Left colon (tissue), 2 donors: ENCODE data around the gene UCKL1. TPM values are rescaled to one million over a fixed set of nuclear protein-coding genes. Genes with fewer than 3 reads are reported as not detected.

Experiments
- ATAC-seq: fragments of 200-7000 bp; cut with Tn5 transposase; one replicate; pipeline ENCODE4 v1.9.1; 2020; ENCODE audit warnings: mild to moderate bottlenecking, moderate library complexity
- DNase-seq, 2 donors: peaks; one replicate each; pipeline ENCODE4 v3.0.0-alpha.2; 2020
- intact Hi-C, 2 donors: fragments of 100-400 bp; cut with DNase I in 1 of 2; cut with micrococcal nuclease in 1 of 2; formaldehyde crosslinking; loops; one replicate each; pipeline versions ENCODE4 v1.11.2 to v1.14.0; 2022; cut with DNase I, micrococcal nuclease
- total RNA-seq, 2 donors: library from RNA; stranded (reverse); fragmentation: NEBNext Ultra II Directional; extraction: Animal tissue kit (Norgen Biotek cat#: 25700); gene quantifications; one replicate each; pipeline ENCODE4 v1.2.1, GENCODE V29; 2021
- donor health status: DM: no; HTN: no; CAD: no.
- donor health status: DM: yes; HTN: yes; CAD: no.

UCKL1 gene
- total RNA-seq, 2 donors from 2014 or later: 41.7 to 44.8 TPM

GRCh38 chr20:63903796-63904561 lies 52.2 kb downstream of the UCKL1 start:
- ATAC-seq: no peak
- intact Hi-C loops: loop anchor here in 1 of 2 donors (10.0 kb wide), 1 partner anchor 71 kb away; the partner anchor contains the start of gene SAMD10
- no peak for DNase-seq

DNA sequence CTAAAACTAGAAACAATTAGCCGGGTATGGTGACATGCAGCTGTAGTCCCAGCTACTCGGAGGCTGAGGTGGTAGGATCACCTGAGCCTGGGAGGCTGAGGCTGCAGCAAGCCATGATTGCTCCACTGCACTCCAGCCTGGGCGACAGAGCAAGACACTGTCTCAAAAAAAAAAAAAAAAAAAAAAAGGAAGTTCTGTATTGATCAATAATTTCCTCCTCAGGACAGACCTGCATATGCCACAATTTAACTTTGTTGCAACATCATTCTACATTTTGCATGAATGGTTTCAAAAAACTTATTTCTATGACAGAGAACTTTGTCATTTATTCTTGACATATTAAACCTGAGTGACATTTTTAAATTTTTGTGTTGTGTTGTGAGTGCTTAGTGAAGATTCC lies 55.8 kb downstream of the UCKL1 start:
- no peak for ATAC-seq
- intact Hi-C loops: loop anchor here in 1 of 2 donors (10.0 kb wide), 1 partner anchor 74 kb away; the partner anchor contains the start of gene SAMD10

GRCh38 chr20:63898882-63899558 lies 57.2 kb downstream of the UCKL1 start:
- intact Hi-C loops: no loop called here
- ATAC-seq: no peak

More for the DNA sequence above, 55.8 kb downstream of the UCKL1 start:
- no peak for DNase-seq

GRCh38 chr20:63897978-63898561 lies 58.1 kb downstream of the UCKL1 start:
- no peak for DNase-seq
- intact Hi-C loops: no loop called here

More at GRCh38 chr20:63898882-63899558, 57.2 kb downstream of the UCKL1 start:
- DNase-seq: no peak

DNA sequence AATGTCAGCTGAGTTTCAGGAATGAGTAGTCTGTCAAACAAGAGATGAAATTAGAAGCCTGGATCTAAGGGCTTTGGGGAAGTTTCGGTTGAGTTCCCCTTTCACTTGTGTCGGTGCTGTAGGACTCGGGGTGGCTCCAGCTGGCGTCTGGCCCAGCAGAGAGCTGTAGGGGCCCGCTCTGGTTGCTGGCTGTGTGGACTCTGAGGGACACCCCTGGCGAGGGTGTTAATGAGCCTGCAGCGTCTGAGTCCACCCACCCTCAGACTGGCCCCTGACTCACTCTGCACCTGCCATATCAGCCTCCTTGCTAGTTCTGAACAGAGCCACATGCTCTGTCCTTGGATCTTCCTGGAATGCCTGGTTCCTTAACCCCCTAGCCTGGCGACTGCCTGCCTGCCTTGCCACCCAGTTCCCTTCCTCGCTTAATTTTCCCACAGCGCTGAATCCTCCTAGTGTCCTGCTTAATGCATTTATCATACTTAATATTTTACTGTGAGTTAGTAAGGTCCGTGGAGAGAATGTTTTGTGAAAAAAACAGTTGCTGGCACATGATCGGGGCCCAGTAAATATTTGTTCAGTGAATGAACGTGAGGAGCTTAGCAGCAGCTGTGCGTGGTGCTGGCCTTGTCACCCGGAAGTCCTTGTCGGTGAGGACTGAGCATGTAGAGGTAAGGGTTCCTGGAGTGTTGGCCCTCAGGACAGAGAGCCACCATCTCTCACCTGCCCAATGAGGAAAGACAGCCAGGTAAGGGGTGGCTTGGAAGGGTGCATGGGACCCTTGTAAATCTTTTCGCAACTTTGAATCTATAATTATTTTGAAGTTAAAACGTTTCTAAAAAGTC lies 59.7 kb downstream of the UCKL1 start:
- ATAC-seq: peak; percentile 63
- intact Hi-C loops: no loop called here
- peak; percentile 68 to 69 for DNase-seq

More at GRCh38 chr20:63897978-63898561, 58.1 kb downstream of the UCKL1 start:
- no peak for ATAC-seq

- ATAC-seq (no peak), DNase-seq (no peak)
- intact Hi-C loops: no loop called here
These were observed 60.3 kb downstream of the UCKL1 start for GRCh38 chr20:63895952-63896263.

- peak in 1 of 2 donors; percentile 28 for DNase-seq
- no peak for ATAC-seq
- intact Hi-C loops: no loop called here
These were observed 60.8 kb downstream of the UCKL1 start for GRCh38 chr20:63895202-63895951.

DNA sequence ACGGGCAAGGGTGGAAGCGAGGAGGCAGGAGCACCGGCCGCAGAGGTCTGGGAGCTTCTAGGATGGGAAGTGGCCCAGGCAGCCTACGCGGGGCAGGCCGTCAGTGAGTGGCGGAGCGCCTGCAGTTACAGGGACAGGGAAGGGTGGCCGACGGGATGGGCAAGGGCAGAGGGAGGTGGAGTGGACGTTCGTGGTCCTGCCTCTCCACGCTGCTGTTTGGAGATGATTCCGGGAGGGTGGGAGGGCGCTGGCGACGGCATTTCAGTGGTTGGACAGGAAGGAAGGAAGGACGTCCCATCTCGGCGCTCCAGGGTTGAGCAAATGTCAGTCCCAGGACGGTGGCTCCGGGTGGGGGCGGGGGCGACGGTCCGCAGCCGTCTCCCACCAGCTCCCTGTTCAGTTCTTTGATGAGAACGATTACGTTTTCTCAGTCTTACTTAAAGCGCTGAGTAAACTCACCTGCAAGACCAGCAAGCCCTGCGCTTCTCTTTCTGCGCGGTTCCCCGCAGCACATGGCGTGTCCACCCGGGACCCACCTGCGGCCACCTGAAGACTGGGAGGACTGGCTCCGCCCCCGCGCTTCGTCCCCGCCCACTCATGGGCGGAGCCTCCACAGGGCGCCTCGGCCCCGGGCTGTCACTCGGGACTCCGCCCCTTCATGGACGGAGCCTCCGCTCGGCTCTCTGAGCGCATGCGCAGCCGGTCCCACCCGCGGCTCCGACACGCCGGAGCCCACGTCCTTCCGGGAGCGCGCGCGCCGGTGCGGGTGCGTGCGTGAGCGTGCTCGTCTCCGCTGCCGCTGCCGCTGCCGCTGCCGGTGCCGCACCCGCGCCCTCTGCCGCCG lies 61.6 kb downstream of the UCKL1 start, which contains the start of gene DNAJC5:
Gene DNAJC5 (plus strand): TSS at position 769 of the 844 bp plus-strand sequence. CDS start 33,220 bp downstream, outside the sequence.
- peak; percentile 88 for ATAC-seq
- peak; percentile 92 to 97 for DNase-seq
- intact Hi-C loops: no loop called here

GRCh38 chr20:63893999-63894357 lies 62.2 kb downstream of the UCKL1 start:
- intact Hi-C loops: no loop called here
- no peak for ATAC-seq

GRCh38 chr20:63892402-63892801 lies 63.8 kb downstream of the UCKL1 start:
- intact Hi-C loops: no loop called here
- DNase-seq (no peak), ATAC-seq (no peak)

More at GRCh38 chr20:63893999-63894357, 62.2 kb downstream of the UCKL1 start:
- DNase-seq: no peak

DNA sequence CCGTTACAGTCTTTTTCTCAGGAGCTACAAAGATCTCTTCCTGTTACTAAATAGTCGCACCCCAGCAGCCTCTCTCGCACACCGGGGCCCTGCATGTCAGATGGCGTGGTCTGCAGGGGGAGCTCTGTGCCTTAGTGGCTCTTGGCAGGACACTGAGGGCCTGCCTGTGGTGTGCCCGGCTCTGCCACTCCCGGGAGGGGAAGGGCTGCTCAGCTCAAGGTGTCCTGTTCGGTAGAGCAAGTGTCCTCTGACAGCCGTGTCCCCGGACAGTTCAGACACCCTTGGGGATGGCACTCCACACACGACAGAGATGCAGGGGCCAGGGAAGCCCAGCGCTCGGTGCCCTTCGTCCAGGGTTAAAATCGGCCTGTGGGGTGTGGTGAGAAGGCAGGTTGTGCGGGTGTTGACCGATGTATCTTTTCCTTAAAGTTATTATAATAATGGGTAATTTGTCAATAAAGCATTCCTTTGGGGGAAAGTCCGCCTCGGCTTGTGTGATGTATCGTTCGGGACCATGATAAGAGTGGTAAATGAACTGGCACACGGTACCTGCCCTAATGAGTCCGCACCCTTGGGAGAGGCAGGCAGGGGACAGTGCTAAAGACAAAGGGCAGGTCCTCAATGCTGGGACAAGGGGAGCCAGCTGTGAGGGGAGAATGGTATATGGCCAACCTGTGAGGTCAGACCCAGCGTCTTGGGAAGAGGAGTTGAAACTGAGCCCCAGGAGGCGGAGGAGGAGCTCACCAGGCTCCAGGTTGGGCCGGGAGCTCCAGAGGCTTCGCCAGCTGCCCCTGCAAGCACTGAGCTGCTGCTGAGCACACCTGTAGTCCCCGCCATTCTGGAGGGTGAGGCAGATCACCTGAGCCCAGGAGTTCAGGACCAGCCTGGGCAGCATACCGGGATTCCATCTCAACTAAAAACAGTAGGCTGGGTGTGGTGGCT lies 64.9 kb downstream of the UCKL1 start:
- no peak for DNase-seq
- intact Hi-C loops: no loop called here
- ATAC-seq: no peak

GRCh38 chr20:63890616-63891015 lies 65.6 kb downstream of the UCKL1 start:
- DNase-seq (no peak), ATAC-seq (no peak)
- intact Hi-C loops: no loop called here

DNA sequence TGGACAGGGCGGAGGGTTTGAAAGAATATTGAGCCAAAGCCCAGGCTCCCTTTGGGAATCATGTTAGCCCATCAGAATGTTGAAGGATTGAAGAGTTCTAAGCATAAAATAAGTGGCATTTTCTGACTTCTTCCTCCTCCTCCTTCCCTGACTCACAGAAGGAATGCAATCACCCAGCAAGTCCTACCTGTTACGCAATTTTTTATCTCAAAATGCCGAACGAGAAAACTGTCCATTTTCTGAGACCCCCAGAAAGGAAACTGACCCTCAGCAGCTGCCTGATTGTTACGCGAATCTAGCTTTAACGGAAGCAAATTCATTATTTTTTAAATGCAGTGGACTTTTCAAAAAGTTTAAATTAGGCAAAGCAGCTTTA lies 66.0 kb downstream of the UCKL1 start:
- intact Hi-C loops: no loop called here
- ATAC-seq (no peak), DNase-seq (no peak)
